SK-N-MC (cell line): ENCODE results near the gene UBE2E2.

Source experiments
- EZH2 ChIP-seq: fragments of 200-600 bp; sonication (generic); IDR thresholded peaks from one replicate; pipeline ENCODE4 v1.6.1; 2017; ENCODE audit warnings: antibody characterized with exemption
- FOXP2 ChIP-seq: optimal IDR thresholded peaks from 2 replicates; pipeline ENCODE3; 2011; ENCODE audit warnings: mild to moderate bottlenecking, moderate library complexity; ENCODE audit not compliant: insufficient read depth; ENCODE audit errors: extremely low read length, control extremely low read depth
- POLR2AphosphoS5 ChIP-seq: IDR thresholded peaks from 2 replicates; pipeline ENCODE4 v1.6.1; 2012; ENCODE audit warnings: mild to moderate bottlenecking, low read depth, low read length, borderline replicate concordance

GRCh38 chr3:23283625-23284024, 80.5 kb downstream of the UBE2E2 start:
- TF ChIP-seq POLR2AphosphoS5, result no peak
- no peak for TF ChIP-seq EZH2
- TF ChIP-seq FOXP2, result no peak
